GM12874 (cell line): Measurements from ENCODE around the gene CAMK4.

Experiments used
- CTCF ChIP-seq: IDR thresholded peaks from 2 replicates; pipeline ENCODE4 v1.5.1; 2011; ENCODE audit warnings: low read depth, mild to moderate bottlenecking, control low read depth, low read length, moderate library complexity; ENCODE audit not compliant: insufficient read depth

CAMK4 gene

GRCh38 chr5:111259636-111260035, 35.5 kb downstream of the CAMK4 start:
- no peak for TF ChIP-seq CTCF

DNA sequence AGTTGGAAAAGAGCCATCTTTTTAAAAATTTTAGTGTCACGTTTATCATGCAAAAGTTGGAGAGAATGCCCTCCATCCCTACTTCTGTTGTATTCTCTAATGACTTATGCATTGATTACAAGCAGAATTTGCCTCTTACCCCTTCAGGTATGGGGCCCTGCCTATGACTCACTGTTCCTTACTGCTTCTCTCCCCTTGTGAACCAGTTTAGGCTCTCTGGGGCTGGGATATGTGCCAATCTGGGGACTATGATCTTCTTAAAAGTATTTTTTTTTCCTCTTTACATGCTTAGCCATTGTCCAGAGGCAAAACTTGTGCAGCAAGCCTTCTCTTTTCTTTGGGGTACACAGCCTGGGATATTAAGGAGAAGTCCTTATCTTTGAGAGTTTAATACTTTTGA, 37.4 kb downstream of the CAMK4 start:
- no peak for TF ChIP-seq CTCF

GRCh38 chr5:111262153-111262552, 38.0 kb downstream of the CAMK4 start:
- no peak for TF ChIP-seq CTCF

DNA sequence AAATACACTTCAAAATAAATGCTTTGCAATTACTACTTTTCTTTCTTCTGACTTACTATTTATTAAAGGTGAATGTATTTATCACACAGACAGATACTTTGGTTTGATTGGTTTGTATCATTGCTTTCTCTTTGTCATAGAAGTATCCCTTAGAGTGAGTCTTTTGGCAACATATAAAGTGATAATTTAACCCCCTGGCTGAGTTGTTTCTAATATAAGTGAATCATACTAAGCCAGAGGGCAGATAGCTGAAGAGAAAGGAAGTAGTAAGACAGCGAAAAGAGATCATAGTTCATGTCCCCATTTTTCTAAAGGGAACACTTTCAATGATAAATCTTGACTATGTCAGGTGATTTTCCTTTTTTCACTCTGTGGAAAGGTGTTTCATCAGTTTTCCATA, 38.6 kb downstream of the CAMK4 start:
- TF ChIP-seq CTCF, result no peak

DNA sequence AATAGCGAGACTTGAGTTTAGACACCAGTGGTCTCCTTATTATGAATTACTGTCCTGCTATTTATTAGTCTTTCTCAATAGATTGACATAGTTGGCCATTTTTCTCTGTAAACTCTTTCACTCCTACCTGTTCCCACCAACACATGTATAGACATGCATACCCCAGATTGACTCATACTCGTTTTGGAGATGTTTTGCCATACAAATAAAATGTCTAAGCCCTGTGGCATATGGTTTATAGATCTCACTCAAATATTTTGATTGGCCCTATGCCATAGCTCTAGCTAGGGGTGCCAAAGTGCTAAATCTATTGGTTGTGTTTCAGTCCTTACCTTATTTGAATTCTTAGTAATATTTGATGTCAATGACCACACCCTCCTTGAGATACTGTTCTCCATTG, 42.3 kb downstream of the CAMK4 start:
- no peak for TF ChIP-seq CTCF

GRCh38 chr5:111268300-111268699, 44.1 kb downstream of the CAMK4 start:
- no peak for TF ChIP-seq CTCF

- TF ChIP-seq CTCF, result no peak
Observed at GRCh38 chr5:111271885-111272284, 47.7 kb downstream of the CAMK4 start.

DNA sequence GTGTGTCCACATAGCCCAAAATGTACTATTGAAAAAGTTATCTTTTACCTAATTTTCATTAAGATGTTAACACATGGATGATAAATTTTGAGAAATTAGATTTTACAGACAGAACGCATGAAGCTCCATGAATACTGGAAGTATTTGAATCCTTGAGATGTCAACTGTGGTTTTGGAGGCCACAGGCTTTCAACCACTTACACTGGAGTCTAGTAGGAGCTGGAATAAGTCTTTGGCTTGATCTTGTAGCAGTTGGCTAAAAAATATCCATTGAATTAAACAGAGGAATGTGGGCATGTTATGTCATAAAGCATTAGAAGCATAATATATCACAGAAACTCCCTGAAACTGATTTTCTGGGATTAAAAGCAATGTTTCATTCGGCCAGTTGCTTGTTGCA, 52.9 kb downstream of the CAMK4 start:
- no peak for TF ChIP-seq CTCF
